T47D (cell line): ENCODE measurements around the gene MAP2K4.

Experiments
- DNase-seq, 2 experiments: peaks; one replicate each; pipeline versions ENCODE4 v3.0.0 to v3.0.0-alpha.2; 2011 to 2012; ENCODE audit warnings: low read depth in 1 of 2, low spot score in 1 of 2
- JUND ChIP-seq: IDR thresholded peaks from 2 replicates; pipeline ENCODE4 v1.6.1; 2012; ENCODE audit warnings: low read depth
- in situ Hi-C: cut with HindIII; loops from 2 replicates; pipeline ENCODE4 v1.10.0; 2016; ENCODE audit warnings: low sequenced_read_pairs, low pct_unique_long_range_greater_than_20kb

Gene MAP2K4

GRCh38 chr17:12047681-12048376 is 27.2 kb downstream of the MAP2K4 start:
- DNase-seq: no peak
- in situ Hi-C loops: no loop called here
- TF ChIP-seq JUND: no peak

GRCh38 chr17:12048843-12049473 is 28.3 kb downstream of the MAP2K4 start:
- no peak for TF ChIP-seq JUND
- in situ Hi-C loops: no loop called here
- no peak for DNase-seq

GRCh38 chr17:12050646-12051225 is 30.1 kb downstream of the MAP2K4 start:
- TF ChIP-seq JUND: no peak
- in situ Hi-C loops: no loop called here
- no peak for DNase-seq

- in situ Hi-C loops: no loop called here
- no peak for TF ChIP-seq JUND
- DNase-seq: no peak
Observed at GRCh38 chr17:12053552-12053951, 32.9 kb downstream of the MAP2K4 start.

- DNase-seq: no peak
- TF ChIP-seq JUND: no peak
- in situ Hi-C loops: no loop called here
Observed at GRCh38 chr17:12055889-12056288, 35.2 kb downstream of the MAP2K4 start.

- in situ Hi-C loops: no loop called here
- DNase-seq: no peak
- no peak for TF ChIP-seq JUND
Observed at GRCh38 chr17:12057520-12057919, 36.8 kb downstream of the MAP2K4 start.

GRCh38 chr17:12058535-12058934 is 37.9 kb downstream of the MAP2K4 start:
- no peak for DNase-seq

GRCh38 chr17:12062249-12062648 is 41.6 kb downstream of the MAP2K4 start:
- in situ Hi-C loops: no loop called here
- TF ChIP-seq JUND: no peak
- no peak for DNase-seq

More at GRCh38 chr17:12058535-12058934, 37.9 kb downstream of the MAP2K4 start:
- in situ Hi-C loops: no loop called here
- TF ChIP-seq JUND: no peak

- no peak for DNase-seq
- no peak for TF ChIP-seq JUND
- in situ Hi-C loops: no loop called here
Observed at GRCh38 chr17:12064395-12064794, 43.7 kb downstream of the MAP2K4 start.

- in situ Hi-C loops: no loop called here
- TF ChIP-seq JUND: no peak
Observed at GRCh38 chr17:12067485-12067884, 46.8 kb downstream of the MAP2K4 start.

GRCh38 chr17:12068946-12069345 is 48.3 kb downstream of the MAP2K4 start:
- DNase-seq: no peak
- in situ Hi-C loops: no loop called here
- no peak for TF ChIP-seq JUND

More at GRCh38 chr17:12067485-12067884, 46.8 kb downstream of the MAP2K4 start:
- DNase-seq: no peak

- DNase-seq: no peak
- in situ Hi-C loops: no loop called here
- TF ChIP-seq JUND: no peak
Observed at GRCh38 chr17:12070561-12070960, 49.9 kb downstream of the MAP2K4 start.

- in situ Hi-C loops: no loop called here
- no peak for TF ChIP-seq JUND
- DNase-seq: no peak
Observed at GRCh38 chr17:12074346-12074745, 53.7 kb downstream of the MAP2K4 start.
